Rectal smooth muscle tissue (tissue), 1 donor: ENCODE measurements around the gene TMEM109.

ENCODE experiments used
- H3K27ac ChIP-seq: one replicate; pipeline ENCODE4 v1.7.0; 2013; ENCODE audit warnings: low read depth, low read length, inconsistent platforms
- H3K27me3 ChIP-seq: one replicate; pipeline ENCODE4 v1.7.0; 2013; ENCODE audit warnings: low read length; ENCODE audit not compliant: control insufficient read depth, insufficient read depth
- H3K36me3 ChIP-seq: one replicate; pipeline ENCODE4 v1.7.0; 2013; ENCODE audit warnings: low read length; ENCODE audit not compliant: control insufficient read depth, insufficient read depth
- H3K4me1 ChIP-seq: one replicate; pipeline ENCODE4 v1.7.0; 2013; ENCODE audit warnings: low read length; ENCODE audit not compliant: control insufficient read depth, insufficient read depth
- H3K4me3 ChIP-seq: one replicate; pipeline ENCODE4 v1.7.0; 2013; ENCODE audit warnings: low read length
- H3K9ac ChIP-seq: one replicate; pipeline ENCODE4 v1.7.0; 2013; ENCODE audit warnings: low read length

Gene TMEM109

DNA sequence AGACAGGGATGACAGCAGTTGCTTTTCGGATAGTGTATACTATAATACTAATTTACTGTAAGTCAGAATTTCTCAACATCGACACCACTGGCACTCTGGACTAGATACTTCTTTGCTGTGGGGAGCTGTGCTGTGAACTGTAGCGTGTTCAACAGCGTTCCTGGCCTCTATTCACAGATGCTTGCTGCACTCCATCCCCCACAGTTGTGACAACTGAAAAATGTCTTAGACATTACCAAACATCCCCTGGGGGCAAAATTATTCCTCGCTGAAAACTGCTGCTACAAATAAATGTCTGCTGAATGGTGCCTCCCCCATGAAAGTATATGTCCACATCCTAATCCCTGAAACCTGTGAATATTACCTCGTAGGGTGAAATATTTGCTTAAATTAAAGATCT lies 45.5 kb downstream of the TMEM109 start:
- Histone ChIP-seq H3K36me3 (no peaks in the 10 kb centered on the region), H3K27ac (no peak overlapping the region), H3K27me3 (no peaks in the 10 kb centered on the region), H3K9ac (no peak overlapping the region), H3K4me3 (no peak overlapping the region), H3K4me1 (no peaks in the 10 kb centered on the region)

GRCh38 chr11:60960405-60960804 lies 46.4 kb downstream of the TMEM109 start:
- H3K4me3 ChIP-seq = no peak overlapping the region
- no peaks in the 10 kb centered on the region for H3K27me3 ChIP-seq
- no peaks in the 10 kb centered on the region for H3K36me3 ChIP-seq
- H3K9ac ChIP-seq = no peak overlapping the region
- no peaks in the 10 kb centered on the region for H3K4me1 ChIP-seq
- H3K27ac ChIP-seq = no peak overlapping the region

DNA sequence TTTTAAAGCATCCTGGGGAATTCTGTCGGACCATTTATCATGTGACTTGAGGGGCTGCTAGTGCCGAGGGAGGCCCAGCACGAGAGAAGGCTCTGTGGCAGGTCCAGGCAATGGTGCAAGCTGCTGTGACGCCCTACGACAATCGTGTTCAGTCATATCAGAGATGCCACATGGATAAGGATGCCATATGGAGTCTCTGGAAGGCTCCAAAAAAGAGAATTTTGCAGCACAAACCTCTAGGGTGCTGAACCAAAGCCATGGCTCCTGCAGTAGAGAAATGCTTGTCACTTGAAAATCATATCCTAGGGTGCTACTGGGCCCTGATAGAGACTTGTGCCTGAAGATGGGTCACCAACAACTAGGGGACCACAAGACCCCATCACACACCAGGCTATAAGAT lies 50.8 kb downstream of the TMEM109 start:
- Histone ChIP-seq H3K9ac (no peak overlapping the region), H3K36me3 (no peaks in the 10 kb centered on the region), H3K27me3 (no peaks in the 10 kb centered on the region), H3K27ac (no peak overlapping the region), H3K4me1 (no peaks in the 10 kb centered on the region), H3K4me3 (no peak overlapping the region)

- Histone ChIP-seq H3K27me3 (no peaks in the 10 kb centered on the region), H3K36me3 (no peaks in the 10 kb centered on the region), H3K27ac (no peak overlapping the region), H3K9ac (no peak overlapping the region), H3K4me1 (no peaks in the 10 kb centered on the region), H3K4me3 (no peak overlapping the region)
Measured at GRCh38 chr11:60966890-60967289, 52.9 kb downstream of the TMEM109 start.

- no peaks in the 10 kb centered on the region for H3K27me3 ChIP-seq
- no peaks in the 10 kb centered on the region for H3K4me1 ChIP-seq
- no peaks in the 10 kb centered on the region for H3K36me3 ChIP-seq
- no peak overlapping the region for H3K9ac ChIP-seq
- H3K4me3 ChIP-seq = no peak overlapping the region
- no peak overlapping the region for H3K27ac ChIP-seq
Measured at GRCh38 chr11:60968223-60968622, 54.3 kb downstream of the TMEM109 start.

GRCh38 chr11:60970369-60970774 lies 56.4 kb downstream of the TMEM109 start:
- Histone ChIP-seq H3K4me3 (no peak overlapping the region), H3K36me3 (no peaks in the 10 kb centered on the region), H3K9ac (no peak overlapping the region), H3K27me3 (no peaks in the 10 kb centered on the region), H3K27ac (no peak overlapping the region), H3K4me1 (no peaks in the 10 kb centered on the region)

DNA sequence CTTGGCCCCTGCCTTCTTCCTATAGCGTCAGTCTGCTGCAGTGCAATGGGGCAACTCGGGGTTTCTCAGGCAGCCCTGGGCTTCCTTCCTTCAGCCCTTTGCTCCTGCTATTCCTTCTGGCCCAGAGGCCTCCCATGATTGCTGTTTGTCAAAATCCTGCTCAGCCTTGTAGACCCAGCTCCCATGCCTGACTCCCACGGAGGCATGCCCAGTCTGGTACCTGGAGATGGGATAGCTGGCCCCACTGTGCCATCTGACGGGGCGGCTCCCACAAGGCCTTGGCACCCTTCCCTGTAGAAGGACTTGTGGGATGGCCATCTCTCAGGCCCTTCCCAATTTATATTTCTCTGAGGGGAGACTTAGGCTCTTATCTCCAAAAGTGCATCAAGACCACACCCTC lies 56.9 kb downstream of the TMEM109 start:
- Histone ChIP-seq H3K36me3 (no peaks in the 10 kb centered on the region), H3K4me1 (no peaks in the 10 kb centered on the region), H3K27ac (no peak overlapping the region), H3K9ac (no peak overlapping the region), H3K4me3 (no peak overlapping the region), H3K27me3 (no peaks in the 10 kb centered on the region)

GRCh38 chr11:60971520-60971919 lies 57.6 kb downstream of the TMEM109 start, which contains the start of gene CD6:
Gene CD6, plus strand, starts transcription at chr11:60971680. Its CDS starts 186 bp downstream, at chr11:60971866.
- peak within 1 kb of the TSS; percentile 42 for H3K9ac ChIP-seq

DNA sequence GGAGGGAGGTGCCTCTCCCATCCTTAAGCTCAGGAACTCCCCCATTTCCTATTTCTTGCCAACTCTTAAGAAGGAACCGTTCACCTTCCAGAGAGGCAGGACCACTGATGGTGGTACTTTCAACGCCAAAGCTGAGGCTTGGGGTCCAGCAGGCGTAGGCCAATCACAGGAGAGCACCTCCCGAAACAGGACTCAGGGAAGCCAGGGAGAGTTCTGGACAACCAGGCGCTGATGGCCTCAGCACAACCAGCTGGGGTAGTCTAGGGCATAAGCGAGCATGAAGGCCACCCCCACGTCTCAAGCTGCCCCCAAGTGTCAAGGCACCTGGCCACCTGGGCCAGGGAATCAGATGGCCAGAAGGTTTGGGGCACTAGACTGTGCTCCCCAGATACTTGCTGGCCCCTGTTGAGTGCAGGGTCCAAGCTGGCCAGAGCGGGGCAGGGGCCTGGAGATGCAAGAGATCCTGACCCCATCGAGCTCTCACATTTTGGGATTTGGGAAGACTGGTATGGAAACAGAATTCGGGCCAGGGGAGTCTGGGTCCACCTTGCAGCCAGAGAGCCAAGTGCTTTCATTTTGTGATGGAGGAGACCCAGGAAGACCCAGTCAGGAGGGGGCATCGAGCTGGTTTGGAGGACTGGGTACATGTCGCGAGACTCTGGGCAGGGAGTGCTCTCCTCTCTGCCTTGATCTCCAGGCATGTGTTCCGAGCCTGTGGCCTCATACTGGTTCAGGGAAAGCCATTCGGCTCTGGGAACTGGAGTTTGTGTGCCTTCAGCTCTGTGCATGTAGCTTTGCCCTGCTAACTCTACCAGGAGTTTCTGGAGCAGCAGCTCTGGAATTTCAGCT lies 58.4 kb downstream of the TMEM109 start:
- H3K27ac ChIP-seq = no peak overlapping the region

More at GRCh38 chr11:60971520-60971919, 57.6 kb downstream of the TMEM109 start, which contains the start of gene CD6:
- no peaks in the 10 kb centered on the region for H3K4me1 ChIP-seq
- H3K36me3 ChIP-seq = no peaks in the 10 kb centered on the region
- H3K27me3 ChIP-seq = no peaks in the 10 kb centered on the region
- H3K4me3 ChIP-seq = peak within 1 kb of the TSS; percentile 47
- no peak within 1 kb of the TSS for H3K27ac ChIP-seq

More for the DNA sequence above, 58.4 kb downstream of the TMEM109 start:
- no peaks in the 10 kb centered on the region for H3K4me1 ChIP-seq
- H3K9ac ChIP-seq = peak overlapping the region; percentile 42
- peak overlapping the region; percentile 47 for H3K4me3 ChIP-seq
- H3K36me3 ChIP-seq = no peaks in the 10 kb centered on the region
- H3K27me3 ChIP-seq = no peaks in the 10 kb centered on the region
